Endodermal cell (in vitro differentiated cells): ENCODE results near the gene NR1D2. TPM values are rescaled to one million over a fixed set of nuclear protein-coding genes. Genes with fewer than 3 reads are reported as not detected.
"Not testable (repeated sequence)": the region's sequence is repeated elsewhere in the genome, so short reads cannot be mapped to it uniquely, and the experiment has no call there.

Source experiments
- DNase-seq: peaks from one replicate; pipeline ENCODE4 v3.0.0-alpha.2; 2017
- H3K27ac ChIP-seq: 2 replicates; pipeline ENCODE4 v1.5.1; 2013; ENCODE audit warnings: mild to moderate bottlenecking, low read depth, low read length, moderate library complexity
- H3K27me3 ChIP-seq: 2 replicates; pipeline ENCODE4 v1.6.1; 2013; ENCODE audit warnings: mild to moderate bottlenecking, low read length, moderate library complexity; ENCODE audit not compliant: insufficient read depth, control insufficient read depth, poor library complexity, severe bottlenecking
- H3K36me3 ChIP-seq: 2 replicates; pipeline ENCODE4 v1.7.0; 2013; ENCODE audit warnings: mild to moderate bottlenecking, low read length, moderate library complexity; ENCODE audit not compliant: control insufficient read depth, insufficient read depth
- H3K4me1 ChIP-seq: one replicate; pipeline ENCODE4 v1.7.0; 2013; ENCODE audit warnings: low read length; ENCODE audit not compliant: control insufficient read depth, insufficient read depth
- H3K4me3 ChIP-seq: 2 replicates; pipeline ENCODE4 v1.5.1; 2013; ENCODE audit warnings: mild to moderate bottlenecking, low read length, moderate library complexity
- H3K9ac ChIP-seq: 2 replicates; pipeline ENCODE4 v1.6.1; 2013; ENCODE audit warnings: mild to moderate bottlenecking, low read length, moderate library complexity; ENCODE audit not compliant: poor library complexity, severe bottlenecking; ENCODE audit errors: extremely low read depth
- H3K9me3 ChIP-seq: 2 replicates; pipeline ENCODE4 v1.6.1; 2013; ENCODE audit warnings: mild to moderate bottlenecking, low read length, moderate library complexity; ENCODE audit not compliant: control insufficient read depth
- H3K27ac Mint-ChIP-seq: 2 replicates; pipeline ENCODE4 v1.8.0; 2020; ENCODE audit warnings: mixed read lengths
- H3K27me3 Mint-ChIP-seq: 2 replicates; pipeline ENCODE4 v1.8.0; 2021; ENCODE audit warnings: mild to moderate bottlenecking, mixed read lengths; ENCODE audit not compliant: insufficient read depth
- H3K36me3 Mint-ChIP-seq: 2 replicates; pipeline ENCODE4 v1.8.0; 2020; ENCODE audit warnings: low read depth, mixed read lengths
- H3K4me1 Mint-ChIP-seq: 2 replicates; pipeline ENCODE4 v1.8.0; 2020; ENCODE audit warnings: mixed read lengths
- H3K4me3 Mint-ChIP-seq: 2 replicates; pipeline ENCODE4 v1.8.0; 2020; ENCODE audit warnings: mild to moderate bottlenecking, moderate library complexity, mixed read lengths
- H3K9me3 Mint-ChIP-seq: 2 replicates; pipeline ENCODE4 v1.8.0; 2020; ENCODE audit warnings: mild to moderate bottlenecking, mixed read lengths
- CTCF ChIP-seq: fragments of 200-600 bp; sonication (generic); conservative IDR thresholded peaks from 2 replicates; pipeline ENCODE4 v1.5.0; 2021; ENCODE audit warnings: antibody characterized with exemption, mild to moderate bottlenecking
- WGBS, 2 experiments: methylation state at CpG; one replicate each; pipeline versions ENCODE4 v1.1.5 to v1.1.7; 2013; ENCODE audit warnings: missing lambda C conversion rate in 2 of 2, mixed read lengths in 1 of 2; ENCODE audit not compliant: insufficient coverage in 1 of 2, insufficient read length in 1 of 2; 5-methylcytosine and 5-hydroxymethylcytosine counted together
- total RNA-seq, 2 donors: library from RNA; stranded (reverse); fragmentation: NEBNext Ultra II Directional in 1 of 2; extraction: Animal tissue kit (Norgen Biotek cat#: 25700) in 1 of 2; gene quantifications; 2 replicates in 1 of 2; 3 replicates in 1 of 2; pipeline ENCODE4 v1.2.1, GENCODE V29; 2021

The NR1D2 gene
- total RNA-seq, 2 donors from 2014 or later: 22.7 to 30.5 TPM

GRCh38 chr3:24025805-24026204 is 80.7 kb downstream of the NR1D2 start:
- Histone ChIP-seq H3K4me3 (no peak overlapping the region), H3K36me3 (no peaks in the 10 kb centered on the region), H3K9ac (no peak overlapping the region), H3K9me3 (no peaks in the 10 kb centered on the region), H3K27ac (no peak overlapping the region), H3K27me3 (no peaks in the 10 kb centered on the region), H3K4me1 (no peaks in the 10 kb centered on the region)
- TF ChIP-seq CTCF: no peak
- Mint-ChIP-seq H3K27ac (no peak overlapping the region), H3K36me3 (no peaks in the 10 kb centered on the region), H3K4me3 (no peak overlapping the region), H3K4me1 (no peaks in the 10 kb centered on the region), H3K27me3 (no peaks in the 10 kb centered on the region), H3K9me3 (no peaks in the 10 kb centered on the region)
- 91 to 93% methylated on average over 3 of the region's 3 CpGs for WGBS, 2 experiments
- no peak for DNase-seq

GRCh38 chr3:24026665-24027064 is 81.6 kb downstream of the NR1D2 start:
- WGBS, 2 experiments: 99% methylated on average over 4 of the region's 4 CpGs; no CpG with 5 or more reads in 1 of the 2 experiments
- H3K36me3 ChIP-seq, H3K27me3 Mint-ChIP-seq, H3K9ac ChIP-seq, H3K27me3 ChIP-seq, H3K4me3 ChIP-seq, H3K4me1 ChIP-seq, H3K36me3 Mint-ChIP-seq, H3K27ac ChIP-seq, H3K9me3 ChIP-seq, H3K4me1 Mint-ChIP-seq, H3K27ac Mint-ChIP-seq, H3K9me3 Mint-ChIP-seq, DNase-seq, H3K4me3 Mint-ChIP-seq: not testable (repeated sequence)

- Mint-ChIP-seq H3K4me3 (no peak overlapping the region), H3K27me3 (peaks cover 2% of the 10 kb centered on the region), H3K4me1 (no peaks in the 10 kb centered on the region), H3K27ac (no peak overlapping the region), H3K36me3 (no peaks in the 10 kb centered on the region), H3K9me3 (no peaks in the 10 kb centered on the region)
- Histone ChIP-seq H3K9ac (no peak overlapping the region), H3K27me3 (no peaks in the 10 kb centered on the region), H3K27ac (peak overlapping the region; percentile 61), H3K36me3 (no peaks in the 10 kb centered on the region), H3K9me3 (no peaks in the 10 kb centered on the region), H3K4me3 (no peak overlapping the region), H3K4me1 (no peaks in the 10 kb centered on the region)
- 92 to 100% methylated on average over 1 to 3 of the region's 3 CpGs for WGBS, 2 experiments
- DNase-seq: no peak
- TF ChIP-seq CTCF: no peak
These were observed 82.9 kb downstream of the NR1D2 start for GRCh38 chr3:24027946-24028345.

Other genes starting within 250 kb of the NR1D2 start
- 100 to 1,000 TPM; 112 to 120 TPM for gene UBE2E1, start 139.3 kb upstream of the NR1D2 start, total RNA-seq
- 1 to 10 TPM; 6.3 to 6.9 TPM for gene NKIRAS1, start 28.3 kb upstream of the NR1D2 start, total RNA-seq
- gene RPL15, start 28.2 kb upstream of the NR1D2 start, total RNA-seq: 1,000 to 10,000 TPM; 2,011 to 2,129 TPM